Fibroblast of lung (primary cell): ENCODE results near the gene TSEN54. TPM values are rescaled to one million over a fixed set of nuclear protein-coding genes. Genes with fewer than 3 reads are reported as not detected.

Experiments used
- DNase-seq, 2 donors: peaks; one replicate each; pipeline versions ENCODE4 v3.0.0 to v3.0.0-alpha.2; 2010; ENCODE audit warnings: low read depth in 2 of 2
- H2AFZ ChIP-seq: 2 replicates; pipeline ENCODE4 v1.5.1; 2012; ENCODE audit warnings: low read length, control low read depth, inconsistent platforms
- H3K27ac ChIP-seq: 2 replicates; pipeline ENCODE4 v1.5.1; 2011; ENCODE audit warnings: low read length, control low read depth; ENCODE audit not compliant: insufficient read depth
- H3K27me3 ChIP-seq: 2 replicates; pipeline ENCODE4 v1.5.1; 2011; ENCODE audit warnings: mild to moderate bottlenecking, low read length; ENCODE audit not compliant: control insufficient read depth, insufficient read depth
- H3K36me3 ChIP-seq: 2 replicates; pipeline ENCODE4 v1.5.1; 2011; ENCODE audit warnings: low read length; ENCODE audit not compliant: control insufficient read depth, insufficient read depth
- H3K4me1 ChIP-seq: 2 replicates; pipeline ENCODE4 v1.5.1; 2011; ENCODE audit warnings: low read length; ENCODE audit not compliant: control insufficient read depth, insufficient read depth; ENCODE audit errors: extremely low read depth
- H3K4me2 ChIP-seq: 2 replicates; pipeline ENCODE4 v1.5.1; 2011; ENCODE audit warnings: low read length, control low read depth; ENCODE audit not compliant: insufficient read depth; ENCODE audit errors: extremely low read depth
- H3K4me3 ChIP-seq, 4 experiments: fragments of 200-600 bp in 1 of 4; sonication (generic) in 1 of 4; replicated peaks in 1 of 4; 2 replicates each; pipeline ENCODE4 v1.5.1; 2011 to 2016; ENCODE audit warnings: low read length in 4 of 4, low read depth in 3 of 4, mild to moderate bottlenecking in 3 of 4, control low read depth in 2 of 4, inconsistent platforms in 1 of 4, mixed read lengths in 1 of 4; ENCODE audit not compliant: insufficient read depth in 1 of 4; ENCODE audit errors: control extremely low read depth in 1 of 4
- H3K79me2 ChIP-seq: 2 replicates; pipeline ENCODE4 v1.5.1; 2012; ENCODE audit warnings: mild to moderate bottlenecking, low read length, inconsistent platforms; ENCODE audit not compliant: control insufficient read depth, insufficient read depth
- H3K9ac ChIP-seq: 2 replicates; pipeline ENCODE4 v1.5.1; 2011; ENCODE audit warnings: mild to moderate bottlenecking, low read length, control low read depth; ENCODE audit not compliant: insufficient read depth
- H3K9me3 ChIP-seq: 2 replicates; pipeline ENCODE4 v1.5.1; 2012; ENCODE audit warnings: low read depth, low read length; ENCODE audit not compliant: control insufficient read depth, insufficient read depth
- H4K20me1 ChIP-seq: 2 replicates; pipeline ENCODE4 v1.5.1; 2011; ENCODE audit warnings: low read length; ENCODE audit not compliant: control insufficient read depth, insufficient read depth; ENCODE audit errors: extremely low read depth
- EZH2 ChIP-seq: IDR thresholded peaks from 2 replicates; pipeline ENCODE4 v1.5.1; 2012; ENCODE audit warnings: low read length, control low read depth, mild to moderate bottlenecking; ENCODE audit errors: missing control alignments
- polyA plus RNA-seq, 2 donors: library from polyadenylated mRNA; depleted of rRNA in 1 of 2; stranded (reverse) in 1 of 2; unstranded in 1 of 2; fragments of >200 nt; gene quantifications; 2 replicates each; pipeline ENCODE4 v1.2.1, GENCODE V29; 2011 to 2012; ENCODE audit warnings: missing spikeins in 1 of 2
- total RNA-seq: library from RNA; depleted of rRNA; stranded (reverse); fragments of >200 nt; gene quantifications from 2 replicates; pipeline ENCODE4 v1.2.1, GENCODE V29; 2014
- TF ChIP-seq, protein P1 (sequence below), 2 donors: IDR thresholded peaks in 1 of 2; conservative IDR thresholded peaks in 1 of 2; 1 replicate in 1 of 2; 2 replicates in 1 of 2; pipeline ENCODE4 v1.5.1; 2011 to 2012; ENCODE audit warnings: low read length in 2 of 2, control low read depth in 1 of 2, inconsistent platforms in 1 of 2, low read depth in 1 of 2, mild to moderate bottlenecking in 1 of 2

Gene TSEN54
- total and polyA plus RNA-seq, 2 donors (not counting 1 experiment from before 2014, with no cell fraction given) = 5.3 to 7.8 TPM

DNA sequence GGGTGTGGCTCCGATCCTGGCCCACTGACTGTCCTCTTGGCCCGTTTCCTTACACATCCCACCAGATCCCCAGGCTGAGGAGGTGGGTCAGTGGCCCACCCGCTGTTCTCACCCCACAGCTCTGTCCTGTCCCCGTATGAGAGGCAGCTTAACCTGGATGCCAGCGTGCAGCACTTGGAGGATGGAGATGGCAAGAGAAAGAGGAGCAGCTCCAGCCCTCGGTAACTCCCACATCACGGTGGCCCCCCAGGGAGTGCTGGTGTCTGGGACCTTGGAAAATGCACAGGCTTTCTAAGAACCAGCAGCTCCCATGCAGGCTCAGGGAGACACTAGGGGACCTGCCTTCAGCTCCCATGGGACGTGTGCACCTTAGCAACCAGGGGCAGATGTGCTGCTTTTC, 5.0 kb downstream of the TSEN54 start:
- no peak for TF ChIP-seq EZH2
- TF ChIP-seq, protein P1, sequence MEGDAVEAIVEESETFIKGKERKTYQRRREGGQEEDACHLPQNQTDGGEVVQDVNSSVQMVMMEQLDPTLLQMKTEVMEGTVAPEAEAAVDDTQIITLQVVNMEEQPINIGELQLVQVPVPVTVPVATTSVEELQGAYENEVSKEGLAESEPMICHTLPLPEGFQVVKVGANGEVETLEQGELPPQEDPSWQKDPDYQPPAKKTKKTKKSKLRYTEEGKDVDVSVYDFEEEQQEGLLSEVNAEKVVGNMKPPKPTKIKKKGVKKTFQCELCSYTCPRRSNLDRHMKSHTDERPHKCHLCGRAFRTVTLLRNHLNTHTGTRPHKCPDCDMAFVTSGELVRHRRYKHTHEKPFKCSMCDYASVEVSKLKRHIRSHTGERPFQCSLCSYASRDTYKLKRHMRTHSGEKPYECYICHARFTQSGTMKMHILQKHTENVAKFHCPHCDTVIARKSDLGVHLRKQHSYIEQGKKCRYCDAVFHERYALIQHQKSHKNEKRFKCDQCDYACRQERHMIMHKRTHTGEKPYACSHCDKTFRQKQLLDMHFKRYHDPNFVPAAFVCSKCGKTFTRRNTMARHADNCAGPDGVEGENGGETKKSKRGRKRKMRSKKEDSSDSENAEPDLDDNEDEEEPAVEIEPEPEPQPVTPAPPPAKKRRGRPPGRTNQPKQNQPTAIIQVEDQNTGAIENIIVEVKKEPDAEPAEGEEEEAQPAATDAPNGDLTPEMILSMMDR (conservative IDR thresholded peaks at IDR 0.05 in 1 of 2, IDR thresholded peaks at IDR 0.05 in 1 of 2; ENCODE audit: low read depth in 1 of 2, low read length in 2 of 2) = no peak
- DNase-seq = no peak
- peaks cover 2% of the 10 kb centered on the region for H3K27me3 ChIP-seq
- peaks cover 1% of the 10 kb centered on the region for H3K36me3 ChIP-seq
- H3K4me3 ChIP-seq = no peak overlapping the region
- peaks cover 3% of the 10 kb centered on the region for H3K4me1 ChIP-seq
- H3K79me2 ChIP-seq = no peaks in the 10 kb centered on the region
- H4K20me1 ChIP-seq = no peaks in the 10 kb centered on the region
- no peak overlapping the region for H3K27ac ChIP-seq
- H3K9me3 ChIP-seq = no peaks in the 10 kb centered on the region
- no peak overlapping the region for H3K9ac ChIP-seq
- no peak overlapping the region for H3K4me2 ChIP-seq
- H2AFZ ChIP-seq = no peak overlapping the region

DNA sequence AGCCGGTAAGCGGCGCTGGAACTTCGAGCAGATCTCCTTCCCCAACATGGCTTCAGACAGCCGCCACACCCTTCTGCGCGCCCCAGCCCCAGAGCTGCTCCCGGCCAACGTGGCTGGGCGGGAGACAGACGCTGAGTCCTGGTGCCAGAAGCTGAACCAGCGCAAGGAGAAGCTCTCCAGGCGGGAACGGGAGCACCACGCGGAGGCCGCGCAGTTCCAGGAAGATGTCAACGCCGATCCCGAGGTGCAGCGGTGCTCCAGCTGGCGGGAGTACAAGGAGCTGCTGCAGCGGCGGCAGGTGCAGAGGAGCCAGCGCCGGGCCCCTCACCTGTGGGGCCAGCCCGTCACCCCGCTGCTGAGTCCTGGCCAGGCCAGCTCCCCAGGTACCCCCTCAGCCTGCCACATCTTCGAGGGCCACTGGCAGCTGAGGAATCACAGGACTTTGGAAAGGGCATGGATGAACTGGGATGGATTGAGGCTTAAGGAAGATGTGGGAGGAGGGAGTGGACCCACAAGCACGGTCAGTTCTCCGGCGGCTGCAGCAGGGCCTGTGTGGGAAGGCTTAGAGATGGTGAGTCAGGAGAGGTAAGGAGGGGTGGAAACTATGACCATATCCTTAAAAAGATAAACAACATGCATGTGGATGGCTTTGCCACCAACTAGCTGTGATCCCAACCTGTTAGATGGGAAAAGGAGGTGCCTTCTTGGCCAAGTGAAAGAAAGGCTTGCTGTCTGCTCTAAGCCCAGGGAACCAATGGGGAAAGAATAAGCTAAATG, 5.8 kb downstream of the TSEN54 start:
- Histone ChIP-seq H3K27me3 (peaks cover 10% of the 10 kb centered on the region), H3K79me2 (no peaks in the 10 kb centered on the region), H3K36me3 (peaks cover 1% of the 10 kb centered on the region), H3K27ac (no peak overlapping the region), H2AFZ (no peak overlapping the region), H3K9me3 (no peaks in the 10 kb centered on the region), H3K4me3 (no peak overlapping the region), H3K4me1 (peaks cover 2% of the 10 kb centered on the region), H3K4me2 (no peak overlapping the region), H3K9ac (no peak overlapping the region), H4K20me1 (no peaks in the 10 kb centered on the region)
- peak in 1 of 2 donors; percentile 74 for DNase-seq
- no peak for TF ChIP-seq EZH2
- TF ChIP-seq, protein P1 (conservative IDR thresholded peaks at IDR 0.05 in 1 of 2, IDR thresholded peaks at IDR 0.05 in 1 of 2; ENCODE audit: low read depth in 1 of 2, low read length in 2 of 2) = no peak

DNA sequence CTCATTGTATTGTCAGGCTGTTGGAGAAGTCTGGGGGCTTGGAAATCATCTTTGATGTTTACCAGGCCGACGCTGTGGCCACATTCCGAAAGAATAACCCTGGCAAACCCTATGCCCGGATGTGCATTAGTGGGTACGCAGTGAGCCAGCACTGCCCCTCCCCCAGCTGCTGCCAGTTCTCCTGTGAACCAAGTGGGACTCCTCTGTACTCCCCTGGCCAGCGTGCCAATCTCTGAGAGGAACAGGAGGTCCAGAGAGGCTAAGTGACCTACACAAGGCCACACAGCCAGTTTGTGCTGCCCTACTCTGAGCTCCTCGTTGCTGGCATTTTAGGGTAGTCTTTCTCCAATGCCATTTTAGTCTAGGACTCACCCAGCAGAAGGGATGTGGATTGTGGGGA, 7.3 kb downstream of the TSEN54 start:
- no peaks in the 10 kb centered on the region for H3K9me3 ChIP-seq
- H3K4me2 ChIP-seq = no peak overlapping the region
- no peak for TF ChIP-seq EZH2
- TF ChIP-seq, protein P1 (conservative IDR thresholded peaks at IDR 0.05 in 1 of 2, IDR thresholded peaks at IDR 0.05 in 1 of 2; ENCODE audit: low read depth in 1 of 2, low read length in 2 of 2) = no peak
- H3K27me3 ChIP-seq = peaks cover 11% of the 10 kb centered on the region
- H3K27ac ChIP-seq = no peak overlapping the region
- no peaks in the 10 kb centered on the region for H4K20me1 ChIP-seq
- no peak overlapping the region for H3K9ac ChIP-seq
- H3K36me3 ChIP-seq = peaks cover 1% of the 10 kb centered on the region
- H3K4me1 ChIP-seq = no peaks in the 10 kb centered on the region
- DNase-seq = no peak
- H3K79me2 ChIP-seq = no peaks in the 10 kb centered on the region
- no peak overlapping the region for H3K4me3 ChIP-seq
- H2AFZ ChIP-seq = no peak overlapping the region
